K562 (cell line): ENCODE results near the gene NCMAP. TPM values are rescaled to one million over a fixed set of nuclear protein-coding genes. Genes with fewer than 3 reads are reported as not detected.

Experiments
- ARID1B ChIP-seq: fragments of 450-650 bp; IDR thresholded peaks from 2 replicates; pipeline ENCODE4 v1.6.1; 2016; ENCODE audit warnings: antibody characterized with exemption, mild to moderate bottlenecking, inconsistent platforms
- ARID3B ChIP-seq: fragments of 250-450 bp; sonication (Bioruptor Pico); IDR thresholded peaks from 2 replicates; pipeline ENCODE4 v1.4.0; 2020; ENCODE audit warnings: borderline replicate concordance
- BRF1 ChIP-seq: IDR thresholded peaks from 3 replicates; pipeline ENCODE4 v1.6.1; 2011; ENCODE audit warnings: borderline replicate concordance, mild to moderate bottlenecking; ENCODE audit not compliant: insufficient read length; ENCODE audit errors: extremely low read depth
- CBFA2T2 ChIP-seq: fragments of 450-650 bp; conservative IDR thresholded peaks from 2 replicates; pipeline ENCODE4 v1.6.1; 2017; ENCODE audit warnings: mild to moderate bottlenecking
- DDX20 ChIP-seq: fragments of 450-650 bp; IDR thresholded peaks from 2 replicates; pipeline ENCODE4 v1.6.1; 2016; ENCODE audit warnings: missing genetic modification characterization, low read depth, mild to moderate bottlenecking, missing compliant biosample characterization, moderate library complexity
- FOXP1 ChIP-seq: sonication (generic); formaldehyde crosslinking; IDR thresholded peaks from 2 replicates; pipeline ENCODE4 v1.8.0; 2022; ENCODE audit warnings: mild to moderate bottlenecking, missing genetic modification reagents
- MTA2 ChIP-seq: fragments of 450-650 bp; IDR thresholded peaks from 2 replicates; pipeline ENCODE4 v1.6.1; 2016; ENCODE audit warnings: low read depth
- NCOA1 ChIP-seq: fragments of 450-650 bp; IDR thresholded peaks from 2 replicates; pipeline ENCODE4 v1.6.1; 2016; ENCODE audit warnings: low read depth
- NFIX ChIP-seq: fragments of 250-450 bp; sonication (Bioruptor Pico); IDR thresholded peaks from 2 replicates; pipeline ENCODE4 v1.4.0; 2020; ENCODE audit warnings: low read depth, mild to moderate bottlenecking, moderate library complexity
- PHB2 ChIP-seq: fragments of 450-650 bp; IDR thresholded peaks from 2 replicates; pipeline ENCODE4 v1.6.1; 2017; ENCODE audit warnings: low read depth
- RBM15 ChIP-seq: fragments of 200-400 bp; formaldehyde crosslinking; IDR thresholded peaks from 2 replicates; pipeline ENCODE4 v1.6.1; 2018; ENCODE audit warnings: mild to moderate bottlenecking, low read length, moderate library complexity; ENCODE audit not compliant: insufficient read depth
- SIX5 ChIP-seq, 2 experiments: IDR thresholded peaks; 2 replicates each; pipeline ENCODE4 v1.6.1; 2011; ENCODE audit warnings: low read length in 2 of 2, borderline replicate concordance in 1 of 2, low read depth in 1 of 2, mild to moderate bottlenecking in 1 of 2, moderate library complexity in 1 of 2; ENCODE audit not compliant: insufficient read depth in 1 of 2
- SMAD2 ChIP-seq: fragments of 150-350 bp; IDR thresholded peaks from 2 replicates; pipeline ENCODE4 v1.6.1; 2014; ENCODE audit warnings: low read depth, mild to moderate bottlenecking, low read length
- TCF15 ChIP-seq: fragments of 250-450 bp; sonication (Bioruptor Pico); IDR thresholded peaks from 2 replicates; pipeline ENCODE4 v1.8.0; 2022; ENCODE audit warnings: moderate library complexity, mild to moderate bottlenecking, inconsistent platforms
- YY1 ChIP-seq, 3 experiments: IDR thresholded peaks; 2 replicates each; pipeline ENCODE4 v1.6.1; 2011; ENCODE audit warnings: low read length in 2 of 3, mild to moderate bottlenecking in 2 of 3, moderate library complexity in 2 of 3, borderline replicate concordance in 1 of 3, control low read depth in 1 of 3, low read depth in 1 of 3; ENCODE audit not compliant: insufficient read depth in 3 of 3, insufficient replicate concordance in 2 of 3, control insufficient read depth in 1 of 3, insufficient read length in 1 of 3; ENCODE audit errors: extremely low read depth in 1 of 3
- ZNF232 ChIP-seq: sonication (generic); formaldehyde crosslinking; IDR thresholded peaks from 2 replicates; pipeline ENCODE4 v1.8.0; 2022; ENCODE audit warnings: mild to moderate bottlenecking, missing genetic modification reagents
- ZNF324 ChIP-seq: fragments of 250-450 bp; sonication (Bioruptor Pico); IDR thresholded peaks from 2 replicates; pipeline ENCODE4 v1.4.0; 2020; ENCODE audit warnings: mild to moderate bottlenecking
- ZNF444 ChIP-seq: fragments of 250-450 bp; sonication (Bioruptor Pico); IDR thresholded peaks from 2 replicates; pipeline ENCODE4 v1.4.0; 2020; ENCODE audit warnings: mild to moderate bottlenecking, moderate library complexity
- ZNF655 ChIP-seq: fragments of 250-450 bp; sonication (Bioruptor Pico); IDR thresholded peaks from 2 replicates; pipeline ENCODE4 v1.5.0; 2021
- ZNF79 ChIP-seq: fragments of 250-450 bp; sonication (Bioruptor Pico); IDR thresholded peaks from 2 replicates; pipeline ENCODE4 v1.4.0; 2020; ENCODE audit warnings: low read depth, mild to moderate bottlenecking, moderate library complexity
- polyA plus RNA-seq, 8 experiments: library from polyadenylated mRNA; depleted of rRNA in 4 of 8; stranded (reverse) in 5 of 8; unstranded in 3 of 8; fragments of >200 nt; fragmentation: Nextera tagmentation in 2 of 8; fragmentation: Illumina TruSeq in 1 of 8; extraction: Ambion mirVana in 2 of 8; extraction: Trizol in 1 of 8; gene quantifications; 2 replicates each; pipeline versions ENCODE4 v1.2.1 to v1.2.3, GENCODE V29; 2011 to 2014; ENCODE audit warnings: inconsistent platforms in 1 of 8, missing spikeins in 1 of 8
- total RNA-seq, 7 experiments: library from RNA; depleted of rRNA in 6 of 7; stranded (reverse); fragments of >200 nt in 6 of 7; fragmentation: Illumina TruSeq in 2 of 7; extraction: Trizol in 2 of 7; gene quantifications; 2 replicates each; pipeline versions ENCODE4 v1.2.1 to v1.2.3, GENCODE V29; 2011 to 2021; ENCODE audit warnings: low replicate concordance in 1 of 7
- TF ChIP-seq, protein P1 (sequence below): IDR thresholded peaks from 2 replicates; pipeline ENCODE4 v1.6.1; 2014; ENCODE audit warnings: antibody characterized with exemption

The NCMAP gene
- total and polyA plus RNA-seq, 9 of the 15 experiments (the other 6 are each of a cell fraction or from before 2014, with no cell fraction given) = 0.03 TPM; not detected in 8

DNA sequence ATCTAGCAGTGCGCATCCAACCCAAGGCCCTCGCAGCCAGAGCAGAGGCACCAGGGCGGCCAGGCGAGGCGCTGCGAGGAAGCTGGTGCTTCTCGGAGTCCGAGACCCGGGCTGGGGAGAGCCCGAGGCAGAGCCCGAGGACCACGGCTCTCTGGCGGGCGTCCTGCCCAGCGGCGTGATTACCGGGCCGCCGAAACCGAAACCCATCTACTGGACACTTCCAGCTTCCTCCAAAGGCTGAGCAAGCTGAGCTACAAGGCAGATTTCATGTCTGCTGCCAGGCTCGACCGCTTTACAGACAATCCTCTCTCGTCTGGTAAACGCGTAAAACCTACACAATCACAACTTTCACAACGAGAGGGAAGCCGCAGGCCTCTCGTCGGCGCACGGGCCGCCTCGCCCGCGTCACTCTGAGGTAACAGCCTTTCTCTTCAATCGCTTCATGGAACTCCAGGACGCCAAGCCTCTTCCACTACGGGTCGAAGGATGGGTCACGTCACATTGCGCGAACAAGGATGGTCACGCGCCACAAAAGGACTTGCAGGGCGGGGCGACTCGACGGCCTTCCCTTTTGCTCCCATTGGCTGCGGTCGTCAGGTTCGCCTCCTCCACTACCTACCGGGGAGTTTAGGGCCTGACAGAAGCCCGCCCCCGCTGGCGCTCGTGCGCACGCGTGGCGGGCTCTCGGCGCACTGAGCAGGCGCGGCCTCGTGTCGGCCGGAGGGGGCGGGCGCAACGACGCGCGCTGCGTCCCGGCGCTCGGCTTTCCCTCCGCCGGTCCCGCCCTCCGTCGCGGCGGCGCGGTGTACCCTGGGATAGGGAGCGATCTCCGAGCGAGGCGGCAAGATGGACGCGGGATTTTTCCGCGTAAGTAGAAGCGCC is 86.8 kb downstream of the NCMAP start, which contains the start of gene SRRM1 (continued):
- TF ChIP-seq SIX5 (IDR thresholded peaks at IDR 0.05; ENCODE audit: borderline replicate concordance in 1 of 2, insufficient read depth in 1 of 2, low read depth in 1 of 2, low read length in 2 of 2) (0 out of 4 replicates have a peak, but pooled peaks of 1 of the 2 experiments have one; percentile 15), ZNF79 (CRISPR knock-in tag) (no peak), NCOA1 (peak; percentile 84), ARID1B (peak; percentile 32; the same call in 1 of the 2 replicates), RBM15 (no peak), CBFA2T2 (no peak), MTA2 (no peak), DDX20 (tag) (no peak), ZNF324 (CRISPR knock-in tag) (no peak), YY1 (IDR thresholded peaks at IDR 0.05; ENCODE audit: borderline replicate concordance in 1 of 3, control insufficient read depth in 1 of 3, extremely low read depth in 1 of 3, insufficient read depth in 3 of 3, insufficient read length in 1 of 3, insufficient replicate concordance in 2 of 3, low read depth in 1 of 3, low read length in 2 of 3) (peak in 1 of 3 experiments; percentile 90), ARID3B (CRISPR knock-in tag) (no peak), PHB2 (no peak), TCF15 (CRISPR knock-in tag) (no peak), NFIX (CRISPR knock-in tag) (no peak), FOXP1 (peak; percentile 82), SMAD2 (no peak), BRF1 (no peak), ZNF444 (CRISPR knock-in tag) (no peak), ZNF232 (CRISPR knock-in tag) (peak; percentile 71; the same call in 1 of the 2 replicates), ZNF655 (CRISPR knock-in tag) (no peak)
- TF ChIP-seq, protein P1, sequence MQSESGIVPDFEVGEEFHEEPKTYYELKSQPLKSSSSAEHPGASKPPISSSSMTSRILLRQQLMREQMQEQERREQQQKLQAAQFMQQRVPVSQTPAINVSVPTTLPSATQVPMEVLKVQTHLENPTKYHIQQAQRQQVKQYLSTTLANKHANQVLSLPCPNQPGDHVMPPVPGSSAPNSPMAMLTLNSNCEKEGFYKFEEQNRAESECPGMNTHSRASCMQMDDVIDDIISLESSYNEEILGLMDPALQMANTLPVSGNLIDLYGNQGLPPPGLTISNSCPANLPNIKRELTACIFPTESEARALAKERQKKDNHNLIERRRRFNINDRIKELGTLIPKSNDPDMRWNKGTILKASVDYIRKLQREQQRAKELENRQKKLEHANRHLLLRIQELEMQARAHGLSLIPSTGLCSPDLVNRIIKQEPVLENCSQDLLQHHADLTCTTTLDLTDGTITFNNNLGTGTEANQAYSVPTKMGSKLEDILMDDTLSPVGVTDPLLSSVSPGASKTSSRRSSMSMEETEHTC = peak; percentile 100
